ENCODE data around the gene KATNBL1. TPM values are rescaled to one million over a fixed set of nuclear protein-coding genes. Genes with fewer than 3 reads are reported as not detected.
A peak's percentile ranks its signal among the peaks of the same experiment; 100 is the strongest.
"Not testable (repeated sequence)": the region's sequence is repeated elsewhere in the genome, so short reads cannot be mapped to it uniquely, and the experiment has no call there.

Gene KATNBL1
- total RNA-seq, 1 donor from 2014 or later, result 54.6 TPM

DNA sequence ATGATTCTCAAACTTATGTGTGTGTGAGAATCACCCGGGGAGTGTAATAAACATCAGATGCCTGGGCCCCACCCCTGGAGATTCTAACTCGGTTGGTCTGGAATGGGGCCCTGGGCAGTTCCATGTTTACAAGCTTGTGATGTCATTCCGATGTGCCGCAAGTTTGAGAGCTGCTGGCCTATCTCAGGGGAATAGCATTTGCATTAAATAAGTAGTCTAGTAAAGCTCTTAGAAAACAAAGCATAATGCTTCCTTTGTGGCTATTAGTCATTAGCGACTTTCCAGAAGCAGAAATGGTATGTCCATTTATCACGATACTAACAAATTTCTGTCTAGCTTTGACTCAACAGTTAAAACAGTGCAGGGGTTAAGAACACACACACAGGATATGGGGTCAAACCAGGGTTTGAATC lies 87.1 kb downstream of the KATNBL1 start:
- no peaks in the 10 kb centered on the region for H3K27me3 Mint-ChIP-seq (ENCODE audit: low read depth, unreplicated experiment)
- FAIRE-seq (peak; percentile 80), DNase-seq (ENCODE audit: low read depth) (peak; percentile 98)
- peak overlapping the region; percentile 10 for H3K9ac ChIP-seq (ENCODE audit: low read length)
- H3K4me3 ChIP-seq (ENCODE audit: insufficient read depth, low read depth, low read length), result no peak overlapping the region
- TF ChIP-seq, protein P1, sequence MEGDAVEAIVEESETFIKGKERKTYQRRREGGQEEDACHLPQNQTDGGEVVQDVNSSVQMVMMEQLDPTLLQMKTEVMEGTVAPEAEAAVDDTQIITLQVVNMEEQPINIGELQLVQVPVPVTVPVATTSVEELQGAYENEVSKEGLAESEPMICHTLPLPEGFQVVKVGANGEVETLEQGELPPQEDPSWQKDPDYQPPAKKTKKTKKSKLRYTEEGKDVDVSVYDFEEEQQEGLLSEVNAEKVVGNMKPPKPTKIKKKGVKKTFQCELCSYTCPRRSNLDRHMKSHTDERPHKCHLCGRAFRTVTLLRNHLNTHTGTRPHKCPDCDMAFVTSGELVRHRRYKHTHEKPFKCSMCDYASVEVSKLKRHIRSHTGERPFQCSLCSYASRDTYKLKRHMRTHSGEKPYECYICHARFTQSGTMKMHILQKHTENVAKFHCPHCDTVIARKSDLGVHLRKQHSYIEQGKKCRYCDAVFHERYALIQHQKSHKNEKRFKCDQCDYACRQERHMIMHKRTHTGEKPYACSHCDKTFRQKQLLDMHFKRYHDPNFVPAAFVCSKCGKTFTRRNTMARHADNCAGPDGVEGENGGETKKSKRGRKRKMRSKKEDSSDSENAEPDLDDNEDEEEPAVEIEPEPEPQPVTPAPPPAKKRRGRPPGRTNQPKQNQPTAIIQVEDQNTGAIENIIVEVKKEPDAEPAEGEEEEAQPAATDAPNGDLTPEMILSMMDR (IDR thresholded peaks at IDR 0.05; ENCODE audit: insufficient read depth, low read depth, low read length), result no peak
- no peak for TF ChIP-seq EZH2 (IDR thresholded peaks at IDR 0.05; ENCODE audit: insufficient read depth, low read length)
- H2AFZ ChIP-seq (ENCODE audit: low read depth, low read length), result no peak overlapping the region
- H4K20me1 ChIP-seq (ENCODE audit: insufficient read depth, low read length), result no peaks in the 10 kb centered on the region
- H3K4me3 Mint-ChIP-seq (ENCODE audit: unreplicated experiment), result no peak overlapping the region
- no peaks in the 10 kb centered on the region for H3K27me3 ChIP-seq (ENCODE audit: insufficient read depth, low read length)
- peak overlapping the region; percentile 70 for H3K27ac ChIP-seq (ENCODE audit: low read depth, low read length)
- H3K4me1 Mint-ChIP-seq (ENCODE audit: low read depth, unreplicated experiment), result peaks cover 3% of the 10 kb centered on the region
- no peaks in the 10 kb centered on the region for H3K79me2 ChIP-seq (ENCODE audit: insufficient read depth, low read length)
- H3K9me3 ChIP-seq (ENCODE audit: insufficient read depth, low read depth, low read length), result no peaks in the 10 kb centered on the region
- peak overlapping the region; percentile 68 for H3K4me2 ChIP-seq (ENCODE audit: low read length)
- peaks cover 9% of the 10 kb centered on the region for H3K4me1 ChIP-seq (ENCODE audit: insufficient read depth, low read length)
- no peaks in the 10 kb centered on the region for H3K36me3 ChIP-seq (ENCODE audit: insufficient read depth, low read length)
- H3K27ac Mint-ChIP-seq (ENCODE audit: unreplicated experiment), result no peak overlapping the region
- peaks cover 1% of the 10 kb centered on the region for H3K9me3 Mint-ChIP-seq (ENCODE audit: unreplicated experiment)
- no peaks in the 10 kb centered on the region for H3K36me3 Mint-ChIP-seq (ENCODE audit: low read depth, unreplicated experiment)

DNA sequence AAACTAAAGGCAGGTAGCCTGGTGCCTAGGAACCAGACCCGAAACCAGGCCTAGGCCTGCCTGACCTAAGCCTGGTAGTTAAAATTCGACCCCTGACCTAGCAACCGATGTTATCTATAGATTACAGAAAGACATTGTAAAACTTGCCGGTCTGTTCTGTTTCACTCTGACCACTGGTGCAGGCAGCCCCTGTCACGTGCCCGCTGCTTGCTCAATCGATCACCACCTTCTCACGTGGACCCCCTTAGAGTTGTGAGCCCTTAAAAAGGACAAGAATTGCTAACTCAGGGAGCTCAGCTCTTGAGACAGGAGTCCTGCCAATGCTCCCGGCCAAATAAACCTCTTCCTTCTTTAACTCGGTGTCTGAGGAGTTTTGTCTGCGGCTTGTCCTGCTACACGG lies 88.1 kb downstream of the KATNBL1 start:
- H3K4me3 Mint-ChIP-seq (ENCODE audit: unreplicated experiment); H4K20me1 ChIP-seq (ENCODE audit: insufficient read depth, low read length); H3K9me3 ChIP-seq (ENCODE audit: insufficient read depth, low read depth, low read length); FAIRE-seq; H3K27me3 ChIP-seq (ENCODE audit: insufficient read depth, low read length); DNase-seq (ENCODE audit: low read depth); H3K27me3 Mint-ChIP-seq (ENCODE audit: low read depth, unreplicated experiment); H3K36me3 ChIP-seq (ENCODE audit: insufficient read depth, low read length); H3K79me2 ChIP-seq (ENCODE audit: insufficient read depth, low read length); H3K27ac ChIP-seq (ENCODE audit: low read depth, low read length); H3K4me1 Mint-ChIP-seq (ENCODE audit: low read depth, unreplicated experiment); H3K9ac ChIP-seq (ENCODE audit: low read length); H3K36me3 Mint-ChIP-seq (ENCODE audit: low read depth, unreplicated experiment); H3K4me1 ChIP-seq (ENCODE audit: insufficient read depth, low read length); H3K4me3 ChIP-seq (ENCODE audit: insufficient read depth, low read depth, low read length); H2AFZ ChIP-seq (ENCODE audit: low read depth, low read length); H3K27ac Mint-ChIP-seq (ENCODE audit: unreplicated experiment); H3K9me3 Mint-ChIP-seq (ENCODE audit: unreplicated experiment); H3K4me2 ChIP-seq (ENCODE audit: low read length): not testable (repeated sequence)

DNA sequence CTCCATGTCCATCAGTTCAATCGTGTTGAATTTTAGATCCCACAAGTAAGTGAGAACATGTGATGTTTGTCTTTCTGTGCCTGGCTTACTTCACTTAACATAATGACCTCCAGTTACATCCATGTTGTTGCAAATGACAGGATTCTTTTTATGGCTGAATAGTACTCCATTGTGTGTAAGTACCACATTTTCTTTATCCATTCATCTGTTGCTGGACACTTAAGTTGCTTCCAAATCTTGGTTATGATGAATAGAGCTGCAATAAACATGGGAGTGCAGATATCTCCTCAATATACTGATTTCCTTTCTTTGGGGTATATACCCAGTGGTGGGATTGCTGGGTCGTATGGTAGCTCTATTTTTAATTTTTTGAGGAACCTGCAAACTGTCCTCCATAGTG lies 89.5 kb downstream of the KATNBL1 start:
- H3K79me2 ChIP-seq (ENCODE audit: insufficient read depth, low read length); H3K4me3 Mint-ChIP-seq (ENCODE audit: unreplicated experiment); H3K36me3 ChIP-seq (ENCODE audit: insufficient read depth, low read length); H3K9ac ChIP-seq (ENCODE audit: low read length); DNase-seq (ENCODE audit: low read depth); H3K9me3 ChIP-seq (ENCODE audit: insufficient read depth, low read depth, low read length); H3K4me1 ChIP-seq (ENCODE audit: insufficient read depth, low read length); H3K27me3 ChIP-seq (ENCODE audit: insufficient read depth, low read length); H3K4me1 Mint-ChIP-seq (ENCODE audit: low read depth, unreplicated experiment); H3K27ac Mint-ChIP-seq (ENCODE audit: unreplicated experiment); H3K36me3 Mint-ChIP-seq (ENCODE audit: low read depth, unreplicated experiment); H3K4me2 ChIP-seq (ENCODE audit: low read length); H2AFZ ChIP-seq (ENCODE audit: low read depth, low read length); H3K27ac ChIP-seq (ENCODE audit: low read depth, low read length); H4K20me1 ChIP-seq (ENCODE audit: insufficient read depth, low read length); H3K9me3 Mint-ChIP-seq (ENCODE audit: unreplicated experiment); H3K27me3 Mint-ChIP-seq (ENCODE audit: low read depth, unreplicated experiment); FAIRE-seq; H3K4me3 ChIP-seq (ENCODE audit: insufficient read depth, low read depth, low read length): not testable (repeated sequence)

DNA sequence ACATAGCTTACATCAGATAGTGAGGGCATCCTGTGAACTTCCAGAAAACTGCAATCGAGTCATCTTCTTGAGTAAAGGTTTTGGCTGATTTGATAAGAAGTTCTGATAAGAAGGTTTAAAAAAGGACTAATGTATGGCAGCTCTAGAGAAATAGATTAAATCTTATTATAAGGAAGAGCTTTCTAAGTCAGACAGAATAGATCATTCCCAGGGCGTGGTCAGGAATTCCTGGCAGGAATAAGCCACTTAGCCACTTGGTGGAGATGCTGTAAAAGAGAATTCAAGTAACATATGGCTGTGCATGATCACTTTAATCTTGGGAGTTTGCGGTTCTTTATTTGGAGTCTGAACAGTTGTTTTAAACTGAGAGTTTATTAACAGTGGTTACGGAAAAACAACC lies 90.6 kb downstream of the KATNBL1 start:
- Histone ChIP-seq H3K4me1 (ENCODE audit: insufficient read depth, low read length) (peaks cover 9% of the 10 kb centered on the region), H2AFZ (ENCODE audit: low read depth, low read length) (no peak overlapping the region), H3K9ac (ENCODE audit: low read length) (no peak overlapping the region), H4K20me1 (ENCODE audit: insufficient read depth, low read length) (no peaks in the 10 kb centered on the region), H3K27me3 (ENCODE audit: insufficient read depth, low read length) (no peaks in the 10 kb centered on the region), H3K4me3 (ENCODE audit: insufficient read depth, low read depth, low read length) (no peak overlapping the region), H3K4me2 (ENCODE audit: low read length) (no peak overlapping the region), H3K36me3 (ENCODE audit: insufficient read depth, low read length) (no peaks in the 10 kb centered on the region), H3K79me2 (ENCODE audit: insufficient read depth, low read length) (no peaks in the 10 kb centered on the region), H3K9me3 (ENCODE audit: insufficient read depth, low read depth, low read length) (no peaks in the 10 kb centered on the region), H3K27ac (ENCODE audit: low read depth, low read length) (no peak overlapping the region)
- peaks cover under 1% of the 10 kb centered on the region for H3K36me3 Mint-ChIP-seq (ENCODE audit: low read depth, unreplicated experiment)
- no peak overlapping the region for H3K4me3 Mint-ChIP-seq (ENCODE audit: unreplicated experiment)
- TF ChIP-seq, protein P1 (IDR thresholded peaks at IDR 0.05; ENCODE audit: insufficient read depth, low read depth, low read length), result no peak
- TF ChIP-seq EZH2 (IDR thresholded peaks at IDR 0.05; ENCODE audit: insufficient read depth, low read length), result no peak
- DNase-seq (ENCODE audit: low read depth) (peak; percentile 18), FAIRE-seq (no peak)
- peaks cover 1% of the 10 kb centered on the region for H3K9me3 Mint-ChIP-seq (ENCODE audit: unreplicated experiment)
- H3K27ac Mint-ChIP-seq (ENCODE audit: unreplicated experiment), result no peak overlapping the region
- no peaks in the 10 kb centered on the region for H3K4me1 Mint-ChIP-seq (ENCODE audit: low read depth, unreplicated experiment)
- no peaks in the 10 kb centered on the region for H3K27me3 Mint-ChIP-seq (ENCODE audit: low read depth, unreplicated experiment)

All from astrocyte (in vitro differentiated cells and primary cell).